Endothelial cell of umbilical vein (primary cell): ENCODE results near the gene EIF4E1B. TPM values are rescaled to one million over a fixed set of nuclear protein-coding genes. Genes with fewer than 3 reads are reported as not detected.

Experiments used
- BruUV-seq: library from RNA; stranded (reverse); fragments of 400-500 nt; replicated peaks from 2 replicates; lab custom pipeline; 2021; lab: Mats Ljungman, UMichigan
- CTCF ChIA-PET: fragments of 300-600, 350-600 bp; sonication (Branson Sonifier 250); formaldehyde crosslinking; loops from one replicate; lab custom pipeline; 2021; ENCODE audit warnings: antibody characterized with exemption, inconsistent platforms; lab: Charles Lee
- POLR2A ChIA-PET: fragments of 300-600, 350-600 bp; sonication (Branson Sonifier 250); formaldehyde crosslinking; loops from one replicate; lab custom pipeline; 2021; ENCODE audit warnings: antibody characterized with exemption, inconsistent platforms; lab: Charles Lee
- DNase-seq: peaks from one replicate; pipeline ENCODE4 v3.0.0-alpha.2; 2011; ENCODE audit warnings: low read depth, low spot score
- FAIRE-seq: peaks from 2 replicates; lab custom pipeline; 2011; peaks lifted over from hg19 to GRCh38; lab: Jason Lieb, UNC
- H2AFZ ChIP-seq: 2 replicates; pipeline ENCODE4 v1.6.0; 2012; ENCODE audit warnings: low read depth, low read length, control low read depth, inconsistent platforms
- H3K27ac ChIP-seq: 2 replicates; pipeline ENCODE4 v1.5.1; 2011; ENCODE audit warnings: low read depth, mild to moderate bottlenecking, control low read depth, low read length, moderate library complexity; ENCODE audit not compliant: insufficient read depth
- H3K27me3 ChIP-seq, 2 experiments: 2 replicates each; pipeline versions ENCODE4 v1.6.0 to v1.6.1; 2011; ENCODE audit warnings: low read length in 2 of 2, mixed read lengths in 1 of 2; ENCODE audit not compliant: control insufficient read depth in 2 of 2, insufficient read depth in 2 of 2
- H3K36me3 ChIP-seq, 2 experiments: 2 replicates in 1 of 2; 3 replicates in 1 of 2; pipeline ENCODE4 v1.5.1; 2011; ENCODE audit warnings: low read length in 2 of 2, mild to moderate bottlenecking in 1 of 2, moderate library complexity in 1 of 2; ENCODE audit not compliant: control insufficient read depth in 2 of 2, insufficient read depth in 2 of 2; ENCODE audit errors: extremely low read depth in 1 of 2
- H3K4me1 ChIP-seq: 3 replicates; pipeline ENCODE4 v1.5.1; 2011; ENCODE audit warnings: mild to moderate bottlenecking, low read length; ENCODE audit not compliant: control insufficient read depth, insufficient read depth; ENCODE audit errors: extremely low read depth
- H3K4me2 ChIP-seq: 2 replicates; pipeline ENCODE4 v1.6.1; 2011; ENCODE audit warnings: low read length, control low read depth, mixed read lengths; ENCODE audit not compliant: insufficient read depth
- H3K4me3 ChIP-seq, 3 experiments: fragments of 200-600 bp in 1 of 3; sonication (generic), shearing (Covaris generic) in 1 of 3; replicated peaks in 1 of 3; 2 replicates each; pipeline ENCODE4 v1.5.1; 2011 to 2016; ENCODE audit warnings: control low read depth in 3 of 3, low read length in 3 of 3, mild to moderate bottlenecking in 2 of 3, inconsistent platforms in 1 of 3, low read depth in 1 of 3, moderate library complexity in 1 of 3; ENCODE audit not compliant: insufficient read depth in 1 of 3
- H3K79me2 ChIP-seq: 2 replicates; pipeline ENCODE4 v1.6.0; 2012; ENCODE audit warnings: low read length, inconsistent platforms; ENCODE audit not compliant: control insufficient read depth, insufficient read depth
- H3K9ac ChIP-seq: replicated peaks from 2 replicates; pipeline ENCODE3; 2011; ENCODE audit warnings: low read length, control low read depth; ENCODE audit not compliant: insufficient read depth; ENCODE audit errors: extremely low read depth
- H3K9me1 ChIP-seq: replicated peaks from 3 replicates; pipeline ENCODE4 v1.6.0; 2011; ENCODE audit warnings: mild to moderate bottlenecking, low read length; ENCODE audit not compliant: control insufficient read depth, insufficient read depth; ENCODE audit errors: extremely low read depth
- H3K9me3 ChIP-seq: replicated peaks from 2 replicates; pipeline ENCODE4 v1.5.1; 2012; ENCODE audit warnings: low read length, inconsistent platforms; ENCODE audit not compliant: control insufficient read depth, insufficient read depth
- H4K20me1 ChIP-seq: replicated peaks from 2 replicates; pipeline ENCODE3; 2011; ENCODE audit warnings: mild to moderate bottlenecking, low read length; ENCODE audit not compliant: control insufficient read depth, insufficient read depth; ENCODE audit errors: extremely low read depth
- CTCF ChIP-seq, 2 donors: IDR thresholded peaks; 1 replicate in 1 of 2; 2 replicates in 1 of 2; pipeline ENCODE4 v1.5.1; 2011; ENCODE audit warnings: low read length in 2 of 2, mild to moderate bottlenecking in 2 of 2, moderate library complexity in 2 of 2, control low read depth in 1 of 2, inconsistent platforms in 1 of 2, low read depth in 1 of 2; ENCODE audit not compliant: insufficient read depth in 1 of 2; ENCODE audit errors: extremely low read depth in 1 of 2
- EZH2 ChIP-seq: IDR thresholded peaks from 2 replicates; pipeline ENCODE4 v1.6.1; 2012; ENCODE audit warnings: borderline replicate concordance, low read depth, mild to moderate bottlenecking, moderate library complexity, low read length, inconsistent platforms; ENCODE audit not compliant: severe bottlenecking
- FOS ChIP-seq: IDR thresholded peaks from 2 replicates; pipeline ENCODE4 v1.6.1; 2011; ENCODE audit warnings: mild to moderate bottlenecking, low read length, moderate library complexity, borderline replicate concordance; ENCODE audit not compliant: insufficient read depth
- GATA2 ChIP-seq: IDR thresholded peaks from 2 replicates; pipeline ENCODE4 v1.7.0; 2011; ENCODE audit warnings: low read depth, mild to moderate bottlenecking, moderate library complexity, mixed read lengths, low read length; ENCODE audit not compliant: insufficient read length, insufficient read depth
- JUN ChIP-seq: IDR thresholded peaks from 2 replicates; pipeline ENCODE4 v1.6.1; 2011; ENCODE audit warnings: borderline replicate concordance, low read depth; ENCODE audit not compliant: insufficient read length, insufficient read depth
- MAX ChIP-seq: IDR thresholded peaks from 2 replicates; pipeline ENCODE4 v1.6.1; 2011; ENCODE audit not compliant: insufficient read depth, insufficient read length
- MYC ChIP-seq: IDR thresholded peaks from one replicate; pipeline ENCODE4 v1.6.1; 2011; ENCODE audit warnings: mild to moderate bottlenecking, low read depth, low read length
- POLR2A ChIP-seq: IDR thresholded peaks from 2 replicates; pipeline ENCODE4 v1.6.1; 2012; ENCODE audit warnings: low read depth, mild to moderate bottlenecking, control low read depth, low read length
- POLR2AphosphoS5 ChIP-seq: IDR thresholded peaks from 2 replicates; pipeline ENCODE4 v1.6.1; 2012; ENCODE audit warnings: low read depth, mild to moderate bottlenecking, control low read depth, low read length, moderate library complexity; ENCODE audit not compliant: insufficient read depth
- dilution Hi-C: fragments of 300-500 bp; cut with MboI; formaldehyde crosslinking; loops from one replicate; pipeline ENCODE4 v1.15.0; 2019; ENCODE audit warnings: low sequenced_read_pairs; ENCODE audit not compliant: extremely low pct_ligation_motif_present
- intact Hi-C: fragments of 100-400 bp; cut with micrococcal nuclease; formaldehyde crosslinking; loops from one replicate; pipeline ENCODE4 v1.10.0; 2022
- polyA plus RNA-seq, 4 experiments: library from polyadenylated mRNA; depleted of rRNA in 3 of 4; stranded (reverse) in 3 of 4; unstranded in 1 of 4; fragments of >200 nt; gene quantifications; 2 replicates each; pipeline versions ENCODE4 v1.2.1 to v1.2.3, GENCODE V29; 2011 to 2012; ENCODE audit warnings: missing spikeins in 1 of 4
- total RNA-seq: library from RNA; stranded (reverse); gene quantifications from 2 replicates; pipeline ENCODE4 v1.2.3, GENCODE V29; 2021

Gene EIF4E1B
- total and polyA plus RNA-seq, 2 donors (not counting 3 experiments of a cell fraction or from before 2014, with no cell fraction given) = not detected

- no peak overlapping the region for H3K27ac ChIP-seq
- H3K79me2 ChIP-seq = no peaks in the 10 kb centered on the region
- no peaks in the 10 kb centered on the region for H3K27me3 ChIP-seq
- no peaks in the 10 kb centered on the region for H3K4me1 ChIP-seq
- H3K4me2 ChIP-seq = no peak overlapping the region
- no peaks in the 10 kb centered on the region for H3K36me3 ChIP-seq
- H3K4me3 ChIP-seq = no peak overlapping the region
- no peaks in the 10 kb centered on the region for H4K20me1 ChIP-seq
- TF ChIP-seq FOS = no peak
- TF ChIP-seq MYC = no peak
- TF ChIP-seq JUN = no peak
- no peak for TF ChIP-seq CTCF (IDR thresholded peaks at IDR 0.05; ENCODE audit: extremely low read depth in 1 of 2, insufficient read depth in 1 of 2, low read depth in 1 of 2, low read length in 2 of 2)
- no peak for TF ChIP-seq EZH2
- no peak for TF ChIP-seq GATA2
- TF ChIP-seq POLR2A = no peak
- no peak for TF ChIP-seq MAX
- TF ChIP-seq POLR2AphosphoS5 = no peak
- no peaks in the 10 kb centered on the region for H3K9me1 ChIP-seq
- H2AFZ ChIP-seq = no peak overlapping the region
- no peak for DNase-seq
- intact Hi-C loops (no loop called here), dilution Hi-C loops (no loop called here)
- CTCF ChIA-PET = interaction anchor here (1.3 kb wide), 1 partner anchor 13 kb away, joined by 3 read pairs; no protein-coding TSS in a partner anchor
- POLR2A ChIA-PET = no interaction called here
- no peaks in the 10 kb centered on the region for H3K9me3 ChIP-seq
- no peak overlapping the region for H3K9ac ChIP-seq
- no peak for FAIRE-seq
- no TSS peak for BruUV-seq
These were observed 37.9 kb upstream of the EIF4E1B start for GRCh38 chr5:176592573-176592972.
